Thoracic aorta (tissue), 2 donors: ENCODE results near the gene FBLN2. TPM values are rescaled to one million over a fixed set of nuclear protein-coding genes. Genes with fewer than 3 reads are reported as not detected.

ENCODE experiments used
- ATAC-seq: fragments of 150-250 bp; one replicate; pipeline ENCODE4 v1.8.0; 2017; ENCODE audit warnings: low read depth; ENCODE audit not compliant: insufficient number of reproducible peaks, low FRiP score
- DNase-seq: peaks from one replicate; pipeline ENCODE4 v3.0.0-alpha.2; 2020; ENCODE audit warnings: low spot score
- H3K27ac ChIP-seq, 2 donors: fragments of 200-600 bp; sonication (generic); 1 replicate in 1 of 2; 2 replicates in 1 of 2; pipeline ENCODE4 v1.5.1; 2016; ENCODE audit warnings: mild to moderate bottlenecking in 2 of 2, moderate library complexity in 2 of 2
- H3K27me3 ChIP-seq: fragments of 200-600 bp; sonication (generic); replicated peaks from 2 replicates; pipeline ENCODE4 v1.6.0; 2016; ENCODE audit warnings: mild to moderate bottlenecking; ENCODE audit not compliant: insufficient read depth
- H3K36me3 ChIP-seq: fragments of 200-600 bp; sonication (generic); one replicate; pipeline ENCODE4 v1.5.1; 2016
- H3K4me1 ChIP-seq, 2 donors: fragments of 200-600 bp; sonication (generic); 1 replicate in 1 of 2; 2 replicates in 1 of 2; pipeline versions ENCODE4 v1.5.1 to v1.6.0; 2016; ENCODE audit warnings: low read depth in 2 of 2, mild to moderate bottlenecking in 1 of 2; ENCODE audit not compliant: control insufficient read depth in 1 of 2
- H3K4me3 ChIP-seq: fragments of 200-600 bp; sonication (generic); 2 replicates; pipeline ENCODE4 v1.5.1; 2016; ENCODE audit warnings: mild to moderate bottlenecking
- H3K9me3 ChIP-seq: fragments of 200-600 bp; sonication (generic); 2 replicates; pipeline ENCODE4 v1.5.1; 2016
- CTCF ChIP-seq: fragments of 200-600 bp; sonication (generic); IDR thresholded peaks from one replicate; pipeline ENCODE4 v1.5.1; 2019; ENCODE audit warnings: antibody characterized with exemption
- total RNA-seq, 2 donors: library from RNA; depleted of rRNA; stranded (reverse); fragments of >200 nt; gene quantifications; one replicate each; pipeline versions ENCODE4 v1.1.0 to v1.2.3, GENCODE V29; 2016

Gene FBLN2
- total RNA-seq, 2 donors from 2014 or later = 233 to 328 TPM

- H3K27me3 ChIP-seq = no peaks in the 10 kb centered on the region
- no peak for TF ChIP-seq CTCF
- no peak for DNase-seq
- no peak overlapping the region for H3K27ac ChIP-seq
- no peak overlapping the region for H3K4me3 ChIP-seq
- no peaks in the 10 kb centered on the region for H3K36me3 ChIP-seq
- no peaks in the 10 kb centered on the region for H3K9me3 ChIP-seq
- H3K4me1 ChIP-seq = no peaks in the 10 kb centered on the region
- ATAC-seq = no peak
These were observed 135.4 kb downstream of the FBLN2 start for GRCh38 chr3:13684350-13684749.

- no peaks in the 10 kb centered on the region for H3K27me3 ChIP-seq
These were observed 135.9 kb downstream of the FBLN2 start for GRCh38 chr3:13684854-13685253.

GRCh38 chr3:13685721-13686120 lies 136.8 kb downstream of the FBLN2 start:
- H3K27me3 ChIP-seq = no peaks in the 10 kb centered on the region
- no peak overlapping the region for H3K27ac ChIP-seq
- H3K4me3 ChIP-seq = no peak overlapping the region
- ATAC-seq = no peak
- no peak for DNase-seq
- no peaks in the 10 kb centered on the region for H3K36me3 ChIP-seq
- no peak for TF ChIP-seq CTCF
- H3K4me1 ChIP-seq = no peaks in the 10 kb centered on the region
- H3K9me3 ChIP-seq = no peaks in the 10 kb centered on the region

More at GRCh38 chr3:13684854-13685253, 135.9 kb downstream of the FBLN2 start:
- no peak for TF ChIP-seq CTCF
- Histone ChIP-seq H3K9me3 (no peaks in the 10 kb centered on the region), H3K36me3 (no peaks in the 10 kb centered on the region), H3K4me1 (no peaks in the 10 kb centered on the region), H3K27ac (no peak overlapping the region), H3K4me3 (no peak overlapping the region)
- DNase-seq = no peak
- ATAC-seq = no peak

GRCh38 chr3:13686367-13687160 lies 137.6 kb downstream of the FBLN2 start:
- Histone ChIP-seq H3K27me3 (no peaks in the 10 kb centered on the region), H3K27ac (no peak overlapping the region), H3K9me3 (no peaks in the 10 kb centered on the region), H3K4me3 (no peak overlapping the region), H3K4me1 (no peaks in the 10 kb centered on the region), H3K36me3 (no peaks in the 10 kb centered on the region)
- TF ChIP-seq CTCF = no peak
- ATAC-seq = no peak
- DNase-seq = no peak

- DNase-seq = no peak
- ATAC-seq = no peak
- TF ChIP-seq CTCF = no peak
- H3K4me3 ChIP-seq = no peak overlapping the region
- no peaks in the 10 kb centered on the region for H3K9me3 ChIP-seq
- no peaks in the 10 kb centered on the region for H3K4me1 ChIP-seq
- no peak overlapping the region for H3K27ac ChIP-seq
- H3K36me3 ChIP-seq = no peaks in the 10 kb centered on the region
- H3K27me3 ChIP-seq = no peaks in the 10 kb centered on the region
These were observed 138.6 kb downstream of the FBLN2 start for GRCh38 chr3:13687517-13687943.

Other genes with a start within 250 kb of the FBLN2 start
- 1 to 10 TPM; 3.7 to 4.3 TPM for gene NUP210, start 128.8 kb upstream of the FBLN2 start, total RNA-seq
- 10 to 100 TPM; 15.8 to 17.4 TPM for gene HDAC11, start 68.8 kb upstream of the FBLN2 start, total RNA-seq